Osteoblast (primary cell): ENCODE data around the gene SKIC8. TPM values are rescaled to one million over a fixed set of nuclear protein-coding genes. Genes with fewer than 3 reads are reported as not detected.

Source experiments
- DNase-seq: peaks from one replicate; pipeline ENCODE4 v3.0.0; 2011; ENCODE audit warnings: low spot score, mixed read lengths; ENCODE audit not compliant: insufficient read length; ENCODE audit errors: missing footprints
- H2AFZ ChIP-seq: 2 replicates; pipeline ENCODE4 v1.6.0; 2011; ENCODE audit warnings: mild to moderate bottlenecking, low read length
- H3K27ac ChIP-seq: 2 replicates; pipeline ENCODE4 v1.5.1; 2011; ENCODE audit warnings: mild to moderate bottlenecking, low read depth, low read length, moderate library complexity
- H3K27me3 ChIP-seq: 2 replicates; pipeline ENCODE4 v1.6.0; 2012; ENCODE audit warnings: mild to moderate bottlenecking, control low read depth, inconsistent platforms, low read length, moderate library complexity; ENCODE audit not compliant: insufficient read depth
- H3K36me3 ChIP-seq: 2 replicates; pipeline ENCODE4 v1.5.1; 2011; ENCODE audit warnings: mild to moderate bottlenecking, low read length, control low read depth, moderate library complexity; ENCODE audit not compliant: insufficient read depth
- H3K4me1 ChIP-seq: 2 replicates; pipeline ENCODE4 v1.5.1; 2011; ENCODE audit warnings: mild to moderate bottlenecking, low read length, control low read depth, moderate library complexity; ENCODE audit not compliant: insufficient read depth
- H3K4me2 ChIP-seq: 2 replicates; pipeline ENCODE4 v1.6.0; 2011; ENCODE audit warnings: mild to moderate bottlenecking, low read length; ENCODE audit not compliant: insufficient read depth
- H3K4me3 ChIP-seq: fragments of 200-600 bp; sonication (generic); 3 replicates; pipeline ENCODE4 v1.5.1; 2012; ENCODE audit warnings: mild to moderate bottlenecking, low read length, inconsistent platforms; ENCODE audit not compliant: insufficient read depth
- H3K79me2 ChIP-seq: 2 replicates; pipeline ENCODE4 v1.6.0; 2012; ENCODE audit warnings: mild to moderate bottlenecking, low read length, control low read depth, inconsistent platforms; ENCODE audit not compliant: insufficient read depth
- H3K9me3 ChIP-seq: 2 replicates; pipeline ENCODE4 v1.5.1; 2011; ENCODE audit warnings: low read depth, low read length, control low read depth
- H4K20me1 ChIP-seq: 2 replicates; pipeline ENCODE4 v1.6.0; 2012; ENCODE audit warnings: mild to moderate bottlenecking, low read length, control low read depth; ENCODE audit not compliant: insufficient read depth
- CTCF ChIP-seq: IDR thresholded peaks from 2 replicates; pipeline ENCODE4 v1.5.1; 2011; ENCODE audit warnings: mild to moderate bottlenecking, low read depth, low read length, moderate library complexity; ENCODE audit errors: extremely low read depth
- small RNA-seq: library from RNA; depleted of rRNA; stranded (forward); fragments of <200 nt; gene quantifications from one replicate; pipeline ENCODE3, GENCODE V24; 2012
- total RNA-seq: library from RNA; depleted of rRNA; stranded (reverse); fragments of >200 nt; gene quantifications from 2 replicates; pipeline ENCODE4 v1.2.3, GENCODE V29; 2012

SKIC8 gene
- total RNA-seq, 1 donor: 62.6 TPM

DNA sequence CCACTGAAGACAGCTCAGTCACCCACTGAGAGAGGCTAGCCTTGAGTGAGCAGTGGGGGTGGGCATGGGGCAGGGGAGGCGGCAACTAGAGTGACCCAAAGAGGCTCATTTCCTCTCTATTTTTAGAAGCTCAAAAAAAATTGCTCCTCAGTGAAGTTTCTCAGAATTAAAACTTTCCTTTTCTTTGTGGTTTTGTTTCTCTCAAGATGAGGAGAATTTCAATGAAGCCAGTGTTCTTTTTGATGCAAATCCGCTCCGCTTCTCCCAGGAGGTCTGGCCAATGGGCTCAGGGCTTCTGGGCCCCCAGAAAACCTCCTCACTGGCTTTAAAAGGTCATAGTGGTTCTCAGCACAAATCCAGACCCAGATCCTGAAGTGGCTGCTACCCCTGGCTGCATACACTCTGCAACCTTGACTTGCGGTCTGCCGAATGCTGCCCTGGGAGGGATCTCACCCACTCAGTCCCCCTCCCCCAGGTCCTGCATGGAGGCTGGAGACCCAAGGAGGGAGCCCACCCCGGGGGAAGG is 64.8 kb downstream of the SKIC8 start, which contains the start of gene ACSBG1:
ACSBG1 (minus strand) TSS at position 51 of the 526 bp plus-strand sequence. CDS start 64 bp downstream, outside the sequence.
- DNase-seq: no peak
- no peak within 1 kb of the TSS for H2AFZ ChIP-seq
- no peak within 1 kb of the TSS for H3K4me3 ChIP-seq
- no peak within 1 kb of the TSS for H3K27ac ChIP-seq
- peaks cover 59% of the 10 kb centered on the region for H3K27me3 ChIP-seq
- no peaks in the 10 kb centered on the region for H3K79me2 ChIP-seq
- no peaks in the 10 kb centered on the region for H4K20me1 ChIP-seq
- TF ChIP-seq CTCF: no peak
- no peak within 1 kb of the TSS for H3K4me2 ChIP-seq
- no peaks in the 10 kb centered on the region for H3K36me3 ChIP-seq
- H3K4me1 ChIP-seq: no peaks in the 10 kb centered on the region
- no peaks in the 10 kb centered on the region for H3K9me3 ChIP-seq

DNA sequence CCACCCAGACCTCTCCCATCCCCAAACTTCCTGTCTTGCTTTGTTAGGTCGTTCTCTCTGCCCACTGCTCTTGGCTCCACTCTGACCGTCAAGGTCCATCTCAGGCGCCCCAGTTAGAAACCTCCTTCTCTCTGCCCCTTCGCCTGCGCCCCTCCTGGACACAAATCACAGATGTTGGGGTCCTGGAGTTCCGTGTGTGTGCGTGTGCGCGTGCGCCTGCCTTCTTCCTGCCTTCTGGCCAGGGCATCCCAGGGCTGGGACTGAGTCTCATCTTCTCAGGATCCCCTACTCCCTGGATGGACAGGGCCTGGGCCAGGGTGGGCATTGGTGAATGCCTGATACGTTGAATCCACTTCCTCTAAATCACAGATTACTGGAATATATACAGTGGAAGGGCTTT is 65.9 kb downstream of the SKIC8 start:
- Histone ChIP-seq H2AFZ (no peak overlapping the region), H3K27ac (no peak overlapping the region), H3K36me3 (no peaks in the 10 kb centered on the region), H3K27me3 (peaks cover 59% of the 10 kb centered on the region), H4K20me1 (no peaks in the 10 kb centered on the region), H3K4me1 (no peaks in the 10 kb centered on the region), H3K79me2 (no peaks in the 10 kb centered on the region), H3K4me2 (no peak overlapping the region), H3K9me3 (no peaks in the 10 kb centered on the region), H3K4me3 (no peak overlapping the region)
- no peak for TF ChIP-seq CTCF
- DNase-seq: no peak

Small RNAs within 50 kb of the gene (small RNA-seq; reads per million reads assigned to genes)
- gene AC090607.5: not detected

Other genes with a start within 250 kb of the SKIC8 start
- gene TBC1D2B, start 221.9 kb downstream of the SKIC8 start, total RNA-seq: 57.8 and 58.3 TPM in 2 replicates
- gene SH2D7, start 207.0 kb downstream of the SKIC8 start, total RNA-seq: not detected in 2 replicates
- 1.5 and 2.2 TPM in 2 replicates for gene CIB2, start 168.2 kb downstream of the SKIC8 start, total RNA-seq
- 29.5 and 30.4 TPM in 2 replicates for gene IDH3A, start 150.2 kb downstream of the SKIC8 start, total RNA-seq
- under 0.01 TPM in 2 replicates for gene ACSBG1, start 65.0 kb downstream of the SKIC8 start, total RNA-seq
- 2.1 and 2.2 TPM in 2 replicates for gene DNAJA4, start 35.0 kb downstream of the SKIC8 start, total RNA-seq
- not detected in 2 replicates for gene CRABP1, start 40.7 kb upstream of the SKIC8 start, total RNA-seq
- gene IREB2, start 138.6 kb upstream of the SKIC8 start, total RNA-seq: 26.8 and 27.1 TPM in 2 replicates
- 4.1 and 5.1 TPM in 2 replicates for gene HYKK, start 208.0 kb upstream of the SKIC8 start, total RNA-seq
- gene PSMA4, start 240.8 kb upstream of the SKIC8 start, total RNA-seq: 209 and 214 TPM in 2 replicates